Keratinocyte (primary cell): ENCODE data around the gene MPZL2. TPM values are rescaled to one million over a fixed set of nuclear protein-coding genes. Genes with fewer than 3 reads are reported as not detected.

Experiments used
- DNase-seq: peaks from one replicate; pipeline ENCODE4 v3.0.0-alpha.2; 2011; ENCODE audit warnings: low read depth, missing footprints, low spot score
- FAIRE-seq: peaks from 2 replicates; lab custom pipeline; 2011; peaks lifted over from hg19 to GRCh38; lab: Jason Lieb, UNC
- H2AFZ ChIP-seq: 2 replicates; pipeline ENCODE4 v1.6.0; 2012; ENCODE audit warnings: low read length, control low read depth, inconsistent platforms; ENCODE audit not compliant: control insufficient read depth
- H3K27ac ChIP-seq: 2 replicates; pipeline ENCODE4 v1.5.1; 2011; ENCODE audit warnings: low read length; ENCODE audit not compliant: control insufficient read depth, insufficient read depth
- H3K27me3 ChIP-seq: 3 replicates; pipeline ENCODE4 v1.6.0; 2011; ENCODE audit warnings: low read length; ENCODE audit not compliant: control insufficient read depth, insufficient read depth; ENCODE audit errors: extremely low read depth
- H3K36me3 ChIP-seq, 2 experiments: 2 replicates in 1 of 2; 3 replicates in 1 of 2; pipeline ENCODE4 v1.5.1; 2011; ENCODE audit warnings: low read length in 2 of 2, mild to moderate bottlenecking in 1 of 2; ENCODE audit not compliant: control insufficient read depth in 2 of 2, insufficient read depth in 2 of 2; ENCODE audit errors: extremely low read depth in 1 of 2
- H3K4me1 ChIP-seq: 3 replicates; pipeline ENCODE4 v1.5.1; 2011; ENCODE audit warnings: low read length; ENCODE audit not compliant: control insufficient read depth, insufficient read depth; ENCODE audit errors: extremely low read depth
- H3K4me2 ChIP-seq: 3 replicates; pipeline ENCODE4 v1.6.0; 2011; ENCODE audit warnings: low read depth, low read length; ENCODE audit not compliant: control insufficient read depth, insufficient read depth; ENCODE audit errors: extremely low read depth
- H3K4me3 ChIP-seq, 3 experiments: fragments of 200-600 bp in 1 of 3; sonication (generic) in 1 of 3; 2 replicates in 2 of 3; 3 replicates in 1 of 3; pipeline ENCODE4 v1.5.1; 2011 to 2016; ENCODE audit warnings: low read length in 3 of 3, mild to moderate bottlenecking in 3 of 3, control low read depth in 2 of 3, inconsistent platforms in 1 of 3, low read depth in 1 of 3, mixed read lengths in 1 of 3, mixed run types in 1 of 3, moderate library complexity in 1 of 3; ENCODE audit not compliant: control insufficient read depth in 2 of 3, insufficient read depth in 2 of 3; ENCODE audit errors: extremely low read depth in 1 of 3
- H3K79me2 ChIP-seq: 2 replicates; pipeline ENCODE4 v1.6.0; 2012; ENCODE audit warnings: low read length; ENCODE audit not compliant: control insufficient read depth, insufficient read depth
- H3K9ac ChIP-seq: 3 replicates; pipeline ENCODE4 v1.6.0; 2011; ENCODE audit warnings: low read length; ENCODE audit not compliant: control insufficient read depth, insufficient read depth; ENCODE audit errors: extremely low read depth
- H3K9me1 ChIP-seq: 3 replicates; pipeline ENCODE4 v1.6.0; 2011; ENCODE audit warnings: low read length; ENCODE audit not compliant: control insufficient read depth, insufficient read depth; ENCODE audit errors: extremely low read depth
- H3K9me3 ChIP-seq: 2 replicates; pipeline ENCODE4 v1.5.1; 2012; ENCODE audit warnings: low read depth, low read length; ENCODE audit not compliant: control insufficient read depth
- H4K20me1 ChIP-seq: 3 replicates; pipeline ENCODE4 v1.6.0; 2011; ENCODE audit warnings: low read length; ENCODE audit not compliant: control insufficient read depth, insufficient read depth; ENCODE audit errors: extremely low read depth
- CTCF ChIP-seq, 3 experiments: IDR thresholded peaks in 1 of 3; conservative IDR thresholded peaks in 1 of 3; optimal IDR thresholded peaks in 1 of 3; 2 replicates in 2 of 3; 3 replicates in 1 of 3; pipeline versions ENCODE3 to v1.5.1; 2011; ENCODE audit warnings: low read length in 3 of 3, mild to moderate bottlenecking in 3 of 3, moderate library complexity in 2 of 3, control low read depth in 1 of 3, inconsistent platforms in 1 of 3; ENCODE audit not compliant: insufficient read depth in 2 of 3; ENCODE audit errors: extremely low read depth in 1 of 3
- EZH2 ChIP-seq: IDR thresholded peaks from one replicate; pipeline ENCODE4 v1.6.1; 2012; ENCODE audit warnings: inconsistent platforms, mild to moderate bottlenecking, low read length, moderate library complexity
- dilution Hi-C: fragments of 300-500 bp; cut with MboI; formaldehyde crosslinking; loops from one replicate; pipeline ENCODE4 v1.7.0; 2020; ENCODE audit warnings: low sequenced_read_pairs; ENCODE audit not compliant: extremely low pct_ligation_motif_present
- polyA plus RNA-seq, 5 experiments: library from polyadenylated mRNA; depleted of rRNA in 3 of 5; stranded (reverse) in 3 of 5; stranded (forward) in 1 of 5; unstranded in 1 of 5; fragments of >200 nt; gene quantifications; 1 replicate in 1 of 5; 2 replicates in 3 of 5; 3 replicates in 1 of 5; pipeline versions ENCODE4 v1.2.1 to v1.2.3, GENCODE V29; 2011 to 2012; ENCODE audit warnings: missing spikeins in 2 of 5, low read depth in 1 of 5, low replicate concordance in 1 of 5

MPZL2 gene
- polyA plus RNA-seq, 1 donor (not counting 4 experiments of a cell fraction or from before 2014, with no cell fraction given) = 225 TPM

- Histone ChIP-seq H3K27me3 (no peaks in the 10 kb centered on the region), H3K4me2 (peak overlapping the region; percentile 97), H3K36me3 (peaks cover 18 to 31% of the 10 kb centered on the region in 2 experiments), H3K27ac (peak overlapping the region; percentile 96), H3K4me1 (peaks cover 65% of the 10 kb centered on the region), H3K9ac (peak overlapping the region; percentile 93), H3K79me2 (peaks cover 33% of the 10 kb centered on the region), H2AFZ (peak overlapping the region; percentile 51), H3K9me1 (no peaks in the 10 kb centered on the region), H4K20me1 (no peaks in the 10 kb centered on the region), H3K4me3 (peak overlapping the region; percentile 53 to 97 (median 96)), H3K9me3 (no peaks in the 10 kb centered on the region)
- TF ChIP-seq CTCF (optimal IDR thresholded peaks at IDR 0.05 in 1 of 3, IDR thresholded peaks at IDR 0.05 in 1 of 3, conservative IDR thresholded peaks at IDR 0.05 in 1 of 3; ENCODE audit: extremely low read depth in 1 of 3, insufficient read depth in 2 of 3, low read length in 3 of 3) (no peak), EZH2 (no peak)
- FAIRE-seq (peak; percentile 43), DNase-seq (no peak)
- dilution Hi-C loops = no loop called here
Measured at GRCh38 chr11:118264569-118265465, 720 bp upstream of the MPZL2 start.

- Histone ChIP-seq H3K4me3 (peak overlapping the region; percentile 53 to 97 (median 96)), H3K27ac (peak overlapping the region; percentile 96), H3K27me3 (no peaks in the 10 kb centered on the region), H3K79me2 (peaks cover 33% of the 10 kb centered on the region), H3K9me1 (no peaks in the 10 kb centered on the region), H3K4me2 (peak overlapping the region; percentile 97), H3K9me3 (no peaks in the 10 kb centered on the region), H2AFZ (no peak overlapping the region), H3K4me1 (peaks cover 62% of the 10 kb centered on the region), H3K36me3 (peaks cover 27 to 44% of the 10 kb centered on the region in 2 experiments), H4K20me1 (no peaks in the 10 kb centered on the region), H3K9ac (peak overlapping the region; percentile 93)
- dilution Hi-C loops = no loop called here
- DNase-seq (no peak), FAIRE-seq (no peak)
- TF ChIP-seq CTCF (optimal IDR thresholded peaks at IDR 0.05 in 1 of 3, IDR thresholded peaks at IDR 0.05 in 1 of 3, conservative IDR thresholded peaks at IDR 0.05 in 1 of 3; ENCODE audit: extremely low read depth in 1 of 3, insufficient read depth in 2 of 3, low read length in 3 of 3) (no peak), EZH2 (no peak)
Measured at GRCh38 chr11:118263112-118263511, 985 bp downstream of the MPZL2 start.
